K562 (cell line): Measurements from ENCODE around the gene UHMK1. TPM values are rescaled to one million over a fixed set of nuclear protein-coding genes. Genes with fewer than 3 reads are reported as not detected.

Experiments
- CREBBP ChIP-seq: IDR thresholded peaks from one replicate; pipeline ENCODE4 v1.6.1; 2012; ENCODE audit warnings: low read depth, mild to moderate bottlenecking, control low read depth, inconsistent platforms, low read length
- GTF2A2 ChIP-seq: IDR thresholded peaks from 2 replicates; pipeline ENCODE4 v1.6.1; 2016; ENCODE audit warnings: mild to moderate bottlenecking, missing genetic modification characterization, missing compliant biosample characterization
- MECOM ChIP-seq: fragments of 250-450 bp; sonication (Bioruptor Pico); IDR thresholded peaks from 2 replicates; pipeline ENCODE4 v1.8.0; 2022; ENCODE audit warnings: inconsistent platforms
- NFRKB ChIP-seq: fragments of 450-650 bp; IDR thresholded peaks from 2 replicates; pipeline ENCODE4 v1.6.1; 2016; ENCODE audit warnings: low read depth
- NKRF ChIP-seq: fragments of 450-650 bp; IDR thresholded peaks from 2 replicates; pipeline ENCODE4 v1.6.1; 2016; ENCODE audit warnings: borderline replicate concordance
- NONO ChIP-seq, 2 experiments: fragments of 200-400 bp in 1 of 2; fragments of 450-650 bp in 1 of 2; formaldehyde crosslinking in 1 of 2; IDR thresholded peaks; 2 replicates each; pipeline ENCODE4 v1.6.1; 2017; ENCODE audit warnings: low read depth in 2 of 2, mild to moderate bottlenecking in 2 of 2, moderate library complexity in 2 of 2, low read length in 1 of 2
- POLR3A ChIP-seq: IDR thresholded peaks from 2 replicates; pipeline ENCODE4 v1.6.1; 2011; ENCODE audit warnings: borderline replicate concordance, mild to moderate bottlenecking, moderate library complexity; ENCODE audit not compliant: insufficient read length, insufficient read depth; ENCODE audit errors: extremely low read depth
- RBBP5 ChIP-seq: fragments of 200-600 bp; sonication (generic); IDR thresholded peaks from 2 replicates; pipeline ENCODE4 v1.6.1; 2012; ENCODE audit warnings: borderline replicate concordance, mild to moderate bottlenecking, low read length, control low read depth, inconsistent platforms; ENCODE audit not compliant: insufficient read depth, poor library complexity, severe bottlenecking
- SLC30A9 ChIP-seq: fragments of 250-450 bp; sonication (Bioruptor Pico); IDR thresholded peaks from 2 replicates; pipeline ENCODE4 v1.8.0; 2022; ENCODE audit warnings: mild to moderate bottlenecking, moderate library complexity
- TBL1XR1 ChIP-seq, 2 experiments: IDR thresholded peaks; 2 replicates each; pipeline ENCODE4 v1.6.1; 2012; ENCODE audit warnings: improper control_type of control experiment in 2 of 2, low read length in 2 of 2, mild to moderate bottlenecking in 1 of 2
- TRIM24 ChIP-seq, 2 experiments: fragments of 450-650 bp; IDR thresholded peaks; 2 replicates each; pipeline ENCODE4 v1.6.1; 2016
- USF1 ChIP-seq: sonication (generic); formaldehyde crosslinking; IDR thresholded peaks from 2 replicates; pipeline ENCODE4 v1.9.0; 2022; ENCODE audit warnings: mild to moderate bottlenecking, missing genetic modification reagents
- ZBED1 ChIP-seq: IDR thresholded peaks from 2 replicates; pipeline ENCODE4 v1.6.1; 2014
- ZBTB1 ChIP-seq: sonication (generic); formaldehyde crosslinking; IDR thresholded peaks from 2 replicates; pipeline ENCODE4 v1.8.1; 2023; ENCODE audit warnings: missing genetic modification reagents, low read depth, mild to moderate bottlenecking, borderline replicate concordance
- ZBTB8A ChIP-seq: fragments of 450-650 bp; IDR thresholded peaks from 2 replicates; pipeline ENCODE4 v1.6.1; 2018; ENCODE audit warnings: mild to moderate bottlenecking, moderate library complexity; ENCODE audit not compliant: partially characterized antibody
- ZFX ChIP-seq: sonication (generic); formaldehyde crosslinking; IDR thresholded peaks from 2 replicates; pipeline ENCODE4 v1.8.0; 2022; ENCODE audit warnings: mild to moderate bottlenecking, missing genetic modification reagents, moderate library complexity
- ZNF212 ChIP-seq: fragments of 450-650 bp; formaldehyde crosslinking; IDR thresholded peaks from 2 replicates; pipeline ENCODE4 v1.4.0; 2020; ENCODE audit warnings: mild to moderate bottlenecking
- ZNF584 ChIP-seq: fragments of 200-800 bp; sonication (Bioruptor generic); IDR thresholded peaks from 2 replicates; pipeline ENCODE4 v1.6.1; 2016; ENCODE audit warnings: low read depth, mild to moderate bottlenecking, missing genetic modification characterization, missing compliant biosample characterization
- polyA plus RNA-seq, 8 experiments: library from polyadenylated mRNA; depleted of rRNA in 4 of 8; stranded (reverse) in 5 of 8; unstranded in 3 of 8; fragments of >200 nt; fragmentation: Nextera tagmentation in 2 of 8; fragmentation: Illumina TruSeq in 1 of 8; extraction: Ambion mirVana in 2 of 8; extraction: Trizol in 1 of 8; gene quantifications; 2 replicates each; pipeline versions ENCODE4 v1.2.1 to v1.2.3, GENCODE V29; 2011 to 2014; ENCODE audit warnings: inconsistent platforms in 1 of 8, missing spikeins in 1 of 8
- total RNA-seq, 7 experiments: library from RNA; depleted of rRNA in 6 of 7; stranded (reverse); fragments of >200 nt in 6 of 7; fragmentation: Illumina TruSeq in 2 of 7; extraction: Trizol in 2 of 7; gene quantifications; 2 replicates each; pipeline versions ENCODE4 v1.2.1 to v1.2.3, GENCODE V29; 2011 to 2021; ENCODE audit warnings: low replicate concordance in 1 of 7
- TF ChIP-seq, protein P1 (sequence below): fragments of 450-650 bp; IDR thresholded peaks from 2 replicates; pipeline ENCODE4 v1.6.1; 2016; ENCODE audit warnings: missing biosample characterization, missing genetic modification characterization
- TF ChIP-seq, protein P2 (sequence below): fragments of 450-650 bp; conservative IDR thresholded peaks from 2 replicates; pipeline ENCODE4 v1.6.1; 2016; ENCODE audit warnings: missing genetic modification characterization, low read depth, mild to moderate bottlenecking, missing compliant biosample characterization, moderate library complexity
- TF ChIP-seq, protein P3 (sequence below): sonication (generic); formaldehyde crosslinking; IDR thresholded peaks from 2 replicates; pipeline ENCODE4 v1.4.0; 2020; ENCODE audit warnings: mild to moderate bottlenecking, missing genetic modification reagents

UHMK1 gene
- total and polyA plus RNA-seq, 9 of the 15 experiments (the other 6 are each of a cell fraction or from before 2014, with no cell fraction given), result 13.1 to 72.4 (median 38.3) TPM

DNA sequence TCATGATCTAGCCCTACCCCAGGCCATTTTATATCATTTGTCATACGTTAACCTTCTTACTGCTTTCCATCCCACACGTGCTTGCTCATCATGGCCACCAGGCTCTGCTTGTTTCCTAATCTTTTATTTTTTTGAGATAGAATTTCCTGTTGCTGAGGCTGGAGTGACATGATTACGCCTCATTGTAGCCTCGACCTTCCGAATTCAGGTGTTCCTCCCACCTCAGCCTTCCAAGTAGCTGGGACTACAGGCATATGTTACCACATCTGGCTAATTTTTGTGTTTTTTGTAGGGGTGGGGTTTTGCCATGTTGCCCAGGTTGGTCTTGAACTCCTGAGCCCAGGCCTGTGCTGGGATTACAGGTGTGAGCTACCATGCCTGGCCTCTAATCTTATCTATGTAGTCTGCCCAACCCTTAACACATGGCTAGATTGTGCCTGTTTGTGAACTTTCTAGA is 67.2 kb downstream of the UHMK1 start (continued):
- TF ChIP-seq, protein P1, sequence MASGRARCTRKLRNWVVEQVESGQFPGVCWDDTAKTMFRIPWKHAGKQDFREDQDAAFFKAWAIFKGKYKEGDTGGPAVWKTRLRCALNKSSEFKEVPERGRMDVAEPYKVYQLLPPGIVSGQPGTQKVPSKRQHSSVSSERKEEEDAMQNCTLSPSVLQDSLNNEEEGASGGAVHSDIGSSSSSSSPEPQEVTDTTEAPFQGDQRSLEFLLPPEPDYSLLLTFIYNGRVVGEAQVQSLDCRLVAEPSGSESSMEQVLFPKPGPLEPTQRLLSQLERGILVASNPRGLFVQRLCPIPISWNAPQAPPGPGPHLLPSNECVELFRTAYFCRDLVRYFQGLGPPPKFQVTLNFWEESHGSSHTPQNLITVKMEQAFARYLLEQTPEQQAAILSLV, result no peak
- TF ChIP-seq, protein P2, sequence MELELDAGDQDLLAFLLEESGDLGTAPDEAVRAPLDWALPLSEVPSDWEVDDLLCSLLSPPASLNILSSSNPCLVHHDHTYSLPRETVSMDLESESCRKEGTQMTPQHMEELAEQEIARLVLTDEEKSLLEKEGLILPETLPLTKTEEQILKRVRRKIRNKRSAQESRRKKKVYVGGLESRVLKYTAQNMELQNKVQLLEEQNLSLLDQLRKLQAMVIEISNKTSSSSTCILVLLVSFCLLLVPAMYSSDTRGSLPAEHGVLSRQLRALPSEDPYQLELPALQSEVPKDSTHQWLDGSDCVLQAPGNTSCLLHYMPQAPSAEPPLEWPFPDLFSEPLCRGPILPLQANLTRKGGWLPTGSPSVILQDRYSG (tag), result no peak
- TF ChIP-seq TBL1XR1 (IDR thresholded peaks at IDR 0.05; ENCODE audit: low read length in 2 of 2) (no peak; a peak in 1 of 4 replicates), ZNF584 (no peak), POLR3A (no peak), ZBTB1 (no peak), ZNF212 (no peak), CREBBP (no peak), SLC30A9 (CRISPR knock-in tag) (no peak), USF1 (CRISPR knock-in tag) (peak; percentile 14; the same call in 1 of the 2 replicates), RBBP5 (no peak), ZFX (no peak), ZBED1 (no peak), MECOM (CRISPR knock-in tag) (no peak), TRIM24 (IDR thresholded peaks at IDR 0.05) (0 out of 4 replicates have a peak, but pooled peaks of 1 of the 2 experiments have one; percentile 11), NKRF (peak; percentile 66), ZBTB8A (no peak), GTF2A2 (tag) (no peak), NFRKB (peak; percentile 56; the same call in 1 of the 2 replicates), NONO (IDR thresholded peaks at IDR 0.05; ENCODE audit: low read depth in 2 of 2, low read length in 1 of 2) (no peak)
- TF ChIP-seq, protein P3, sequence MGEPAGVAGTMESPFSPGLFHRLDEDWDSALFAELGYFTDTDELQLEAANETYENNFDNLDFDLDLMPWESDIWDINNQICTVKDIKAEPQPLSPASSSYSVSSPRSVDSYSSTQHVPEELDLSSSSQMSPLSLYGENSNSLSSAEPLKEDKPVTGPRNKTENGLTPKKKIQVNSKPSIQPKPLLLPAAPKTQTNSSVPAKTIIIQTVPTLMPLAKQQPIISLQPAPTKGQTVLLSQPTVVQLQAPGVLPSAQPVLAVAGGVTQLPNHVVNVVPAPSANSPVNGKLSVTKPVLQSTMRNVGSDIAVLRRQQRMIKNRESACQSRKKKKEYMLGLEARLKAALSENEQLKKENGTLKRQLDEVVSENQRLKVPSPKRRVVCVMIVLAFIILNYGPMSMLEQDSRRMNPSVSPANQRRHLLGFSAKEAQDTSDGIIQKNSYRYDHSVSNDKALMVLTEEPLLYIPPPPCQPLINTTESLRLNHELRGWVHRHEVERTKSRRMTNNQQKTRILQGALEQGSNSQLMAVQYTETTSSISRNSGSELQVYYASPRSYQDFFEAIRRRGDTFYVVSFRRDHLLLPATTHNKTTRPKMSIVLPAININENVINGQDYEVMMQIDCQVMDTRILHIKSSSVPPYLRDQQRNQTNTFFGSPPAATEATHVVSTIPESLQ, result no peak
